Ishikawa (cell line): Measurements from ENCODE around the gene TNFRSF8.

Experiments used
- CEBPB ChIP-seq: IDR thresholded peaks from 2 replicates; pipeline ENCODE4 v1.6.1; 2012
- CREB1 ChIP-seq: IDR thresholded peaks from 2 replicates; pipeline ENCODE4 v1.6.1; 2012; ENCODE audit warnings: low read depth
- EGR1 ChIP-seq: IDR thresholded peaks from 2 replicates; pipeline ENCODE4 v1.6.1; 2012
- EP300 ChIP-seq: IDR thresholded peaks from 2 replicates; pipeline ENCODE4 v1.6.1; 2012; ENCODE audit warnings: borderline replicate concordance
- FOXM1 ChIP-seq: IDR thresholded peaks from 2 replicates; pipeline ENCODE4 v1.6.1; 2012; ENCODE audit warnings: low read depth, borderline replicate concordance
- NFIC ChIP-seq: IDR thresholded peaks from 2 replicates; pipeline ENCODE4 v1.6.1; 2012
- RAD21 ChIP-seq: IDR thresholded peaks from 2 replicates; pipeline ENCODE4 v1.6.1; 2012; ENCODE audit warnings: low read depth
- REST ChIP-seq: IDR thresholded peaks from 2 replicates; pipeline ENCODE4 v1.6.1; 2012; ENCODE audit warnings: low read depth, mild to moderate bottlenecking
- TAF1 ChIP-seq: IDR thresholded peaks from 2 replicates; pipeline ENCODE4 v1.6.1; 2012; ENCODE audit warnings: low read depth, mild to moderate bottlenecking
- TCF12 ChIP-seq: IDR thresholded peaks from 2 replicates; pipeline ENCODE4 v1.6.1; 2012; ENCODE audit warnings: low read depth
- TEAD4 ChIP-seq: IDR thresholded peaks from 2 replicates; pipeline ENCODE4 v1.6.1; 2012
- USF1 ChIP-seq: IDR thresholded peaks from 2 replicates; pipeline ENCODE4 v1.6.1; 2012
- YY1 ChIP-seq: IDR thresholded peaks from 2 replicates; pipeline ENCODE4 v1.6.1; 2012; ENCODE audit warnings: low read depth
- ZBTB7A ChIP-seq: IDR thresholded peaks from 2 replicates; pipeline ENCODE4 v1.6.1; 2012; ENCODE audit warnings: low read depth
- TF ChIP-seq, protein P1 (sequence below): IDR thresholded peaks from 2 replicates; pipeline ENCODE4 v1.6.1; 2012

The TNFRSF8 gene

DNA sequence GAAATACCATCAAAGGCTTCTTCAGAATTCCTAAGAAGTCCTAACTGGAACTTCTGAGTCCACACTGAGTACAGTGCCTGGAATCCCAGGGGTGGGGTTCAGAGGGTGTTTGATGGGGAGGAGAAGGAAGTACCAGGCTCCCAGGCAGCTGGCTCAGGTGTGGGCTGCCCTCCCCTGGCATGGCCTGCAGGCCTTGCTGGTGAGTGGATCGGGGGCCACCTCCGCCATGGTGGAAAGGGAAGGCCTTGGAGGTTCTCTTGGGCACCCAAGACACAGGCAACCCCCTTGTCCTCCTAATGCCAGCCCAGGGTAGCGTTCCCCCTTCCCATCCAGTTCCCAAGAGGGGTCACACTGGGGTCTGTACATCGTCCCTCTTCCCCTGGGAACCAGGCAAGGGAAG lies 76.9 kb downstream of the TNFRSF8 start:
- TF ChIP-seq CEBPB (no peak), RAD21 (no peak), EGR1 (no peak), REST (no peak), TCF12 (no peak), YY1 (no peak), ZBTB7A (no peak), TEAD4 (no peak), FOXM1 (no peak), TAF1 (no peak), EP300 (no peak)
- TF ChIP-seq, protein P1, sequence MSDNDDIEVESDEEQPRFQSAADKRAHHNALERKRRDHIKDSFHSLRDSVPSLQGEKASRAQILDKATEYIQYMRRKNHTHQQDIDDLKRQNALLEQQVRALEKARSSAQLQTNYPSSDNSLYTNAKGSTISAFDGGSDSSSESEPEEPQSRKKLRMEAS = no peak

DNA sequence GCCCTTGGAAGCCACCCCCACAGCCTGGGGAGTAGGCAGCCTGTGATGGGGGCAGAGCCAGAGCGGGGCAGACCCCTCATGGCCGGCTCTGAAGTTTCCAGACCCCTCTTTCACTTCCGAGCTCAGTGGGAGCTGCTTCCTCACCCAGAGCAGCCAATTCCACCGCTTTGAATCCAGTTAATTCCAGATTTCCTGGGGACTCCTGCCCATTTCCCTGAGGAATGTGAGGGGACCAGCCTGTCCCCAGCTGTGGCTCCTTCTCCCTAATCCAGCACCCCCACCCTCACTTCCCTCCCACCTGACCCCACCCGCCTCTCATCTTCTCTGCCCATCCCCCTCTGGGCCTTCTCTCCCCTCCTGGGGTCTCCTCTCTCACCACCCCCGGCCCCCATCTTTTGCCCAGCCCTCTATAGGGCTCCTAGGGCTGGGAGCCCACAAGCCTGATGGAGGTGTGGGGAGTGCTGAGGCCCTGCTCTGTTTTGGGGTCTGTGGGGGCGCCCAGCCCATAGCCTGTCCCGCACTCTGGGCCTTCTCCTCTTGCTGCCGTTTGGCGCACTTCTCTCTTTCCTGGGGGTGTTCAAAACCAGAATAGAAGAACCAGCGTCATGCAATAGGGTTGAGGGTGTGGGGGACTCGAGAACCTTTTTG lies 77.5 kb downstream of the TNFRSF8 start:
- TF ChIP-seq FOXM1 = no peak
- no peak for TF ChIP-seq EGR1
- TF ChIP-seq, protein P1 = no peak
- no peak for TF ChIP-seq USF1
- no peak for TF ChIP-seq ZBTB7A
- TF ChIP-seq CREB1 = no peak
- TF ChIP-seq TCF12 = no peak
- no peak for TF ChIP-seq TEAD4
- no peak for TF ChIP-seq EP300
- no peak for TF ChIP-seq RAD21
- no peak for TF ChIP-seq TAF1
- no peak for TF ChIP-seq CEBPB
- no peak for TF ChIP-seq YY1
- no peak for TF ChIP-seq REST
- TF ChIP-seq NFIC = no peak

DNA sequence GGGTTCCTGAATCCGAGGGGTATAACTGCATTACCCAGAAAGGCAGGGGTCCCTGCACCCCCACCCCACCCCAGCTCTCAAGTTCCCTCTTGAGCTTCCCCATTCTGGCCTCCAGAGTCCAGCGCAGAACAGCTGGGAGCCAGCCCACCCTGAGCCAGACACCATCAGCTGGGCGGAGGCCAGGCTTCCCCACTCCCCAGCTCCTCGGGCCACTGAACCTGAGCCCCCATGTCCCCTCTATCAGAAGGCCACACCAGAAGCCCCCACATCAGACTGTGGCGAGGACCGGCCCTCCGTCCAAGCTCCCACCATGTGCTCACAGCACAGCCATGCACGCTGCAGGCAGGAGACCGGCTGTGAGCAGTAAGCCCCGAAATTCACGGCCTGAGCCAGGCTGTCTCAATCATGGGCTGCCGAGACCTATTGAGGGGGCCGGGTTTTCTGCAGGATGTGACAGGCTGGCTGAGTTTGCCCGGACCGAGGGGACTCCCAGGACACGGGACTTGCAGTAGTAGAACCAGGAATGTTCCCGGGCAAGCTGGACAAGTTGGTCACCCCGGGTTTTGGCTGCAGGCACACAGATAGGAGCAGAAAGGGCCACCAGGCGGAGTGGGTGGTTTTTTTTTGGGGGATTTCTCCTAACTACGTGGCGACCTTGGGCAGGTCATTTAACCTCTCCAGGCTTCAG lies 78.2 kb downstream of the TNFRSF8 start:
- TF ChIP-seq YY1 = no peak
- no peak for TF ChIP-seq EP300
- TF ChIP-seq RAD21 = no peak
- no peak for TF ChIP-seq TCF12
- TF ChIP-seq USF1 = no peak
- TF ChIP-seq FOXM1 = no peak
- TF ChIP-seq NFIC = no peak
- TF ChIP-seq, protein P1 = no peak

DNA sequence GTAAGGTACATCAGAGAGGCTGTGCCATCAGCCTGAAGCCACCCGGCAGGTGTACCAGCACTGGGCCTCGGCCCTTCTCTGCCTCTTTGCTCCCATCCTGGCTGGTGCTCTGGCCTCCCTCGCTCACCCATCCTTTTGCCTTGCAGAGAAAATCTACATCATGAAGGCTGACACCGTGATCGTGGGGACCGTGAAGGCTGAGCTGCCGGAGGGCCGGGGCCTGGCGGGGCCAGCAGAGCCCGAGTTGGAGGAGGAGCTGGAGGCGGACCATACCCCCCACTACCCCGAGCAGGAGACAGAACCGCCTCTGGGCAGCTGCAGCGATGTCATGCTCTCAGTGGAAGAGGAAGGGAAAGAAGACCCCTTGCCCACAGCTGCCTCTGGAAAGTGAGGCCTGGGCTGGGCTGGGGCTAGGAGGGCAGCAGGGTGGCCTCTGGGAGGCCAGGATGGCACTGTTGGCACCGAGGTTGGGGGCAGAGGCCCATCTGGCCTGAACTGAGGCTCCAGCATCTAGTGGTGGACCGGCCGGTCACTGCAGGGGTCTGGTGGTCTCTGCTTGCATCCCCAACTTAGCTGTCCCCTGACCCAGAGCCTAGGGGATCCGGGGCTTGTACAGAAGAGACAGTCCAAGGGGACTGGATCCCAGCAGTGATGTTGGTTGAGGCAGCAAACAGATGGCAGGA lies 79.2 kb downstream of the TNFRSF8 start:
- TF ChIP-seq YY1 (no peak), REST (no peak), FOXM1 (no peak), NFIC (no peak), EGR1 (no peak), EP300 (no peak), TEAD4 (no peak), RAD21 (no peak), CREB1 (no peak), TAF1 (no peak), ZBTB7A (no peak), CEBPB (no peak)
- TF ChIP-seq, protein P1 = no peak
